ENCODE results near the gene BCL11B. TPM values are rescaled to one million over a fixed set of nuclear protein-coding genes. Genes with fewer than 3 reads are reported as not detected.
"Not testable (repeated sequence)": the region's sequence is repeated elsewhere in the genome, so short reads cannot be mapped to it uniquely, and the experiment has no call there.

Gene BCL11B
- total RNA-seq, 1 experiment from 2014 or later = not detected

GRCh38 chr14:99232714-99233214 is 39.2 kb downstream of the BCL11B start:
- in situ Hi-C loops (cut with HindIII; ENCODE audit: low sequenced_read_pairs) = no loop called here
- no peak for DNase-seq (ENCODE audit: low spot score)

- in situ Hi-C loops (cut with HindIII; ENCODE audit: low sequenced_read_pairs) = no loop called here
- no peak for DNase-seq (ENCODE audit: low spot score)
Measured at GRCh38 chr14:99231850-99232713, 39.9 kb downstream of the BCL11B start.

GRCh38 chr14:99231161-99231849 is 40.7 kb downstream of the BCL11B start:
- in situ Hi-C loops (cut with HindIII; ENCODE audit: low sequenced_read_pairs) = no loop called here
- DNase-seq (ENCODE audit: low spot score) = no peak

- no peak for DNase-seq (ENCODE audit: low spot score)
- in situ Hi-C loops (cut with HindIII; ENCODE audit: low sequenced_read_pairs) = no loop called here
Measured at GRCh38 chr14:99230208-99231151, 41.5 kb downstream of the BCL11B start.

- no peak for DNase-seq (ENCODE audit: low spot score)
- in situ Hi-C loops (cut with HindIII; ENCODE audit: low sequenced_read_pairs) = no loop called here
Measured at GRCh38 chr14:99229654-99230207, 42.3 kb downstream of the BCL11B start.

- in situ Hi-C loops (cut with HindIII; ENCODE audit: low sequenced_read_pairs); DNase-seq (ENCODE audit: low spot score): not testable (repeated sequence)
Measured at GRCh38 chr14:99228760-99229159, 43.2 kb downstream of the BCL11B start.

- in situ Hi-C loops (cut with HindIII; ENCODE audit: low sequenced_read_pairs) = no loop called here
- DNase-seq (ENCODE audit: low spot score) = no peak
Measured at GRCh38 chr14:99226687-99227086, 45.3 kb downstream of the BCL11B start.

GRCh38 chr14:99225436-99226203 is 46.4 kb downstream of the BCL11B start:
- DNase-seq (ENCODE audit: low spot score) = no peak
- in situ Hi-C loops (cut with HindIII; ENCODE audit: low sequenced_read_pairs) = no loop called here

- in situ Hi-C loops (cut with HindIII; ENCODE audit: low sequenced_read_pairs) = no loop called here
Measured at GRCh38 chr14:99224948-99225347, 47.0 kb downstream of the BCL11B start.

GRCh38 chr14:99224116-99224910 is 47.7 kb downstream of the BCL11B start:
- in situ Hi-C loops (cut with HindIII; ENCODE audit: low sequenced_read_pairs) = no loop called here
- no peak for DNase-seq (ENCODE audit: low spot score)

More at GRCh38 chr14:99224948-99225347, 47.0 kb downstream of the BCL11B start:
- DNase-seq (ENCODE audit: low spot score) = no peak

GRCh38 chr14:99221445-99221844 is 50.6 kb downstream of the BCL11B start:
- in situ Hi-C loops (cut with HindIII; ENCODE audit: low sequenced_read_pairs) = no loop called here
- no peak for DNase-seq (ENCODE audit: low spot score)

- DNase-seq (ENCODE audit: low spot score) = no peak
- in situ Hi-C loops (cut with HindIII; ENCODE audit: low sequenced_read_pairs) = no loop called here
Measured at GRCh38 chr14:99217066-99217955, 54.7 kb downstream of the BCL11B start.

- DNase-seq (ENCODE audit: low spot score) = no peak
- in situ Hi-C loops (cut with HindIII; ENCODE audit: low sequenced_read_pairs) = no loop called here
Measured at GRCh38 chr14:99216191-99216590, 55.8 kb downstream of the BCL11B start.

GRCh38 chr14:99215277-99215676 is 56.7 kb downstream of the BCL11B start:
- peak; percentile 73 for DNase-seq (ENCODE audit: low spot score)
- in situ Hi-C loops (cut with HindIII; ENCODE audit: low sequenced_read_pairs) = no loop called here

- in situ Hi-C loops (cut with HindIII; ENCODE audit: low sequenced_read_pairs) = no loop called here
- no peak for DNase-seq (ENCODE audit: low spot score)
Measured at GRCh38 chr14:99214701-99215100, 57.3 kb downstream of the BCL11B start.

- no peak for DNase-seq (ENCODE audit: low spot score)
- in situ Hi-C loops (cut with HindIII; ENCODE audit: low sequenced_read_pairs) = no loop called here
Measured at GRCh38 chr14:99213527-99213971, 58.4 kb downstream of the BCL11B start.
